Lower leg skin (tissue), 4 donors: ENCODE results near the gene RAP1GDS1. TPM values are rescaled to one million over a fixed set of nuclear protein-coding genes. Genes with fewer than 3 reads are reported as not detected.
"Not testable (repeated sequence)": the region's sequence is repeated elsewhere in the genome, so short reads cannot be mapped to it uniquely, and the experiment has no call there.

Experiments
- DNase-seq, 2 donors: peaks; one replicate each; pipeline ENCODE4 v3.0.0-alpha.2; 2019; ENCODE audit warnings: low spot score in 2 of 2
- H3K4me3 ChIP-seq: fragments of 200-600 bp; sonication (generic); 2 replicates; pipeline ENCODE4 v1.5.1; 2017; ENCODE audit warnings: mild to moderate bottlenecking, low read depth; ENCODE audit not compliant: poor library complexity, severe bottlenecking
- POLR2A ChIP-seq, 2 donors: fragments of 450-650 bp; IDR thresholded peaks; one replicate each; pipeline ENCODE4 v1.6.1; 2016 to 2017; ENCODE audit warnings: antibody characterized with exemption in 2 of 2, mild to moderate bottlenecking in 1 of 2, moderate library complexity in 1 of 2
- WGBS, 2 donors: methylation state at CpG; one replicate each; pipeline ENCODE4 v1.1.5; 2018; 5-methylcytosine and 5-hydroxymethylcytosine counted together
- intact Hi-C: fragments of 100-400 bp; cut with DNase I; formaldehyde crosslinking; loops from one replicate; pipeline ENCODE4 v1.15.0; 2023; ENCODE audit warnings: low total_unique reads
- total RNA-seq, 4 donors: library from RNA; depleted of rRNA; stranded (reverse); fragments of >200 nt; gene quantifications; one replicate each; pipeline ENCODE4 v1.1.0, GENCODE V29; 2016
- TF ChIP-seq, protein P1 (sequence below), 3 donors: fragments of 450-650 bp; IDR thresholded peaks; one replicate each; pipeline ENCODE4 v1.5.1; 2016; ENCODE audit warnings: antibody characterized with exemption in 3 of 3, mild to moderate bottlenecking in 3 of 3, moderate library complexity in 2 of 3

Gene RAP1GDS1
- total RNA-seq, 4 donors from 2014 or later: 24.1 to 29.2 (median 26.5) TPM

DNA sequence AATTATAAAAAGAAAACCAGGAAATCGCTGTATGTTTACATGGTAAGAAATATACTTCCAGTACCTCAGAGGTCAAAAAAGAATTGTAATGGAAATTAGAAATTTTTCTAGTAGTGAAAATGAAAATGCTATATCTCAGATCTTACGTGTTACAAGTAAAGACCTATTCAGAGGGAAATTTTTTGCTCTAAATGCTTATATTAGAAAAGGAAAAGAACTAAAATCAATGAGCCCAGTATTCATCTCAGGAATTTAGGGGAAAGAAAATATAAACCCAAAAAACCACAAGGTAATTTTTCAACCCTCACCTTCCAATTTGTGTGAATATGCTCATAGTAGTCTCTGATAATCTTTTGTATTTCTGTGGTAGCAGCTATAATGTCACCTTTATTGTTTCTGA is 145.6 kb downstream of the RAP1GDS1 start:
- WGBS, 2 donors: 96 to 97% methylated on average over 2 of the region's 2 CpGs
- H3K4me3 ChIP-seq: no peak overlapping the region
- intact Hi-C loops: no loop called here
- DNase-seq: no peak
- TF ChIP-seq, protein P1, sequence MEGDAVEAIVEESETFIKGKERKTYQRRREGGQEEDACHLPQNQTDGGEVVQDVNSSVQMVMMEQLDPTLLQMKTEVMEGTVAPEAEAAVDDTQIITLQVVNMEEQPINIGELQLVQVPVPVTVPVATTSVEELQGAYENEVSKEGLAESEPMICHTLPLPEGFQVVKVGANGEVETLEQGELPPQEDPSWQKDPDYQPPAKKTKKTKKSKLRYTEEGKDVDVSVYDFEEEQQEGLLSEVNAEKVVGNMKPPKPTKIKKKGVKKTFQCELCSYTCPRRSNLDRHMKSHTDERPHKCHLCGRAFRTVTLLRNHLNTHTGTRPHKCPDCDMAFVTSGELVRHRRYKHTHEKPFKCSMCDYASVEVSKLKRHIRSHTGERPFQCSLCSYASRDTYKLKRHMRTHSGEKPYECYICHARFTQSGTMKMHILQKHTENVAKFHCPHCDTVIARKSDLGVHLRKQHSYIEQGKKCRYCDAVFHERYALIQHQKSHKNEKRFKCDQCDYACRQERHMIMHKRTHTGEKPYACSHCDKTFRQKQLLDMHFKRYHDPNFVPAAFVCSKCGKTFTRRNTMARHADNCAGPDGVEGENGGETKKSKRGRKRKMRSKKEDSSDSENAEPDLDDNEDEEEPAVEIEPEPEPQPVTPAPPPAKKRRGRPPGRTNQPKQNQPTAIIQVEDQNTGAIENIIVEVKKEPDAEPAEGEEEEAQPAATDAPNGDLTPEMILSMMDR (IDR thresholded peaks at IDR 0.05): no peak
- TF ChIP-seq POLR2A (IDR thresholded peaks at IDR 0.05): no peak

DNA sequence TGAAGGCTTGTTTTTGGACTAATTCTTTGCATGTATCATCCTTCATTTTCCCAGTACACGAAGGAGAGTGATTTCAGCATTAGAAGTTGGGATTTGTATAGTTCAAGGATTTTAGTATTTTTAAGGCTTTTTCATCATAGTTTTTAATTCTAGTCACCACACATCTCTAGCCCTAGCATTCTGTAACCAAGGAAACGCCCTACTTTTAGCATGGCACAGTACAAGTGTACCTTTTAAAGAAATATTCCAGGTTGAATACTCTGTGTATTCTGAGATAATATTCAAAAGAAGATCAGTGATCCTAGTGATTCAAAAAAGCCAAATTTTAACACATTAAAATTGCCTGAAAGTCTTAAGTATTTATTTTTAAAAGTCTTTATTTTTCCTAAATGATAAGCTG is 150.5 kb downstream of the RAP1GDS1 start:
- H3K4me3 ChIP-seq: no peak overlapping the region
- 92 to 94% methylated on average over 2 of the region's 2 CpGs for WGBS, 2 donors
- DNase-seq: no peak
- intact Hi-C loops: no loop called here
- TF ChIP-seq, protein P1 (IDR thresholded peaks at IDR 0.05): no peak
- no peak for TF ChIP-seq POLR2A (IDR thresholded peaks at IDR 0.05)

- intact Hi-C loops: no loop called here
- DNase-seq: no peak
- no peak overlapping the region for H3K4me3 ChIP-seq
- TF ChIP-seq POLR2A (IDR thresholded peaks at IDR 0.05): no peak
- TF ChIP-seq, protein P1 (IDR thresholded peaks at IDR 0.05): no peak
Observed at GRCh38 chr4:98416844-98417243, 155.7 kb downstream of the RAP1GDS1 start.

DNA sequence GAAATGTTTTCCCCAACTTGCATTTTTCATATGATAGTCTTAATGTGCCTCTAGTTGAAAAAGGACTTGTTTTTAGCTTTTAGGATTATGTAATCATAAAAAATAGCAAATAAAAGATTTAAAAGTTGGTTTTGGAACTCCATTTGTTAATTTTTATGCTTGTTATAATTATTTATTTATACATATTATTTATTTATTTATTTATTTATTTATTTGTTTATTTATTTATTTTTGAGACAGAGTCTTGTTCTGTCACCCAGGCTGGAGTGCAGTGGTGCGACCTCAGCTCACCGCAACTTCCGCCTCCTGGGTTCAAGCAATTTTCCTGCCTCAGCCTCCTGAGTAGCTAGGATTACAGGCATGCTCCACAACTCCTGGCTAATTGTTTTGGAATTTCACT is 159.0 kb downstream of the RAP1GDS1 start:
- DNase-seq, intact Hi-C loops, H3K4me3 ChIP-seq: not testable (repeated sequence)
- 98 to 100% methylated on average over 3 of the region's 3 CpGs for WGBS, 2 donors

DNA sequence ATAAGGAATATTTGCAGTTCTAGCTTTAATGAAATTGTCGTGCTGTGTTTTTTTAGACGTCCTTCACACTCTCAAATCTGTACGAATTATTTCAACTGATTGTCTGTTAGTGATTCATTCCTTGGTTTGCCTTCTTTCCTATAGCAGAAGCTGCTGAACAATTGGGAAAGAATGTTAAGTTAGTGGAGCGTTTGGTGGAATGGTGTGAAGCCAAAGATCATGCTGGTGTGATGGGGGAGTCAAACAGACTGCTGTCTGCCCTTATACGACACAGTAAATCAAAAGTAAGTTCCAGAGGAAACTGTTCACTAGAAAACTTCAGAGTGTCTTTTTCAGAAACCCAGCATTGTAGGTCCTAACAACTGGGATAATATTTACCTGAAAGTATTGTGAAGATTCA is 159.9 kb downstream of the RAP1GDS1 start:
- 93 to 95% methylated on average over 5 of the region's 5 CpGs for WGBS, 2 donors
- DNase-seq: no peak
- TF ChIP-seq, protein P1 (IDR thresholded peaks at IDR 0.05): no peak
- no peak for TF ChIP-seq POLR2A (IDR thresholded peaks at IDR 0.05)
- H3K4me3 ChIP-seq: no peak overlapping the region
- intact Hi-C loops: no loop called here

GRCh38 chr4:98423009-98423408 is 161.8 kb downstream of the RAP1GDS1 start:
- TF ChIP-seq, protein P1 (IDR thresholded peaks at IDR 0.05): no peak
- no peak for TF ChIP-seq POLR2A (IDR thresholded peaks at IDR 0.05)
- DNase-seq: no peak
- H3K4me3 ChIP-seq: no peak overlapping the region
- WGBS, 2 donors: 87 to 88% methylated on average over 4 of the region's 4 CpGs
- intact Hi-C loops: no loop called here
